Heart left ventricle (tissue), 16 donors: Measurements from ENCODE around the gene TTBK1. TPM values are rescaled to one million over a fixed set of nuclear protein-coding genes. Genes with fewer than 3 reads are reported as not detected.

Experiments
- ATAC-seq, 4 donors: fragments of 200-7000 bp; cut with Tn5 transposase; one replicate each; pipeline ENCODE4 v1.9.1; 2020 to 2022; ENCODE audit warnings: moderate library complexity in 4 of 4, mild to moderate bottlenecking in 3 of 4, moderate number of reproducible peaks in 1 of 4
- DNase-seq, 5 donors: peaks; one replicate each; pipeline ENCODE4 v3.0.0-alpha.2; 2020
- H3K27ac ChIP-seq, 12 donors: fragments of 200-600 bp; sonication (generic) in 4 of 12; one replicate each; pipeline versions ENCODE4 v1.5.0 to v1.8.0; 2016 to 2022; ENCODE audit warnings: mild to moderate bottlenecking in 2 of 12
- H3K27me3 ChIP-seq, 9 donors: fragments of 200-600 bp; sonication (generic) in 2 of 9; one replicate each; pipeline versions ENCODE4 v1.5.1 to v1.8.0; 2016 to 2022; ENCODE audit warnings: mild to moderate bottlenecking in 3 of 9
- H3K36me3 ChIP-seq, 9 donors: fragments of 200-600 bp; sonication (generic) in 2 of 9; one replicate each; pipeline versions ENCODE4 v1.5.0 to v1.8.0; 2018 to 2022; ENCODE audit warnings: mild to moderate bottlenecking in 2 of 9
- H3K4me1 ChIP-seq, 12 donors: fragments of 200-600 bp; sonication (generic) in 4 of 12; one replicate each; pipeline versions ENCODE4 v1.5.0 to v1.8.0; 2016 to 2022; ENCODE audit warnings: mild to moderate bottlenecking in 3 of 12
- H3K4me3 ChIP-seq, 12 donors: fragments of 200-600 bp; sonication (generic) in 4 of 12; one replicate each; pipeline versions ENCODE4 v1.5.0 to v1.8.0; 2017 to 2022; ENCODE audit warnings: mild to moderate bottlenecking in 9 of 12, moderate library complexity in 4 of 12
- H3K9me3 ChIP-seq, 12 donors: fragments of 200-600 bp; sonication (generic) in 4 of 12; one replicate each; pipeline versions ENCODE4 v1.5.0 to v1.8.0; 2016 to 2022; ENCODE audit warnings: mild to moderate bottlenecking in 1 of 12
- POLR2A ChIP-seq, 2 donors: fragments of 450-650 bp; IDR thresholded peaks; one replicate each; pipeline ENCODE4 v1.6.1; 2017; ENCODE audit warnings: antibody characterized with exemption in 2 of 2, mild to moderate bottlenecking in 2 of 2, moderate library complexity in 2 of 2
- WGBS, 4 donors: extraction: QIAGEN DNeasy Blood & Tissue Kit in 2 of 4; methylation state at CpG; one replicate each; pipeline versions ENCODE4 v1.1.5 to v1.1.7; 2013 to 2018; 5-methylcytosine and 5-hydroxymethylcytosine counted together
- intact Hi-C, 10 donors: fragments of 100-400 bp; cut with DNase I; formaldehyde crosslinking; loops; one replicate each; pipeline versions ENCODE4 v1.11.1 to v1.14.2; 2022
- polyA plus RNA-seq, 2 donors: library from polyadenylated mRNA; stranded (reverse); fragments of 200-250 nt; gene quantifications; one replicate each; pipeline ENCODE4 v1.2.3, GENCODE V29; 2013
- total RNA-seq, 9 donors: library from RNA; depleted of rRNA in 2 of 9; stranded (reverse); fragments of >200 nt in 2 of 9; fragmentation: NEBNext Ultra II Directional in 3 of 9; extraction: Animal tissue kit (Norgen Biotek cat#: 25700) in 3 of 9; gene quantifications; one replicate each; pipeline versions ENCODE4 v1.1.0 to v1.2.4, GENCODE V29; 2016 to 2023
- TF ChIP-seq, protein P1 (sequence below), 12 donors: fragments of 200-600 bp; sonication (generic) in 4 of 12; IDR thresholded peaks; one replicate each; pipeline versions ENCODE4 v1.5.0 to v1.8.0; 2018 to 2022; ENCODE audit warnings: antibody characterized with exemption in 12 of 12, mild to moderate bottlenecking in 5 of 12
- donor health status: ischemic (EF 13 %, LVEDD 7.1; RV severe dilation, severe dysfunction).
- donor health status: healthy with polysubstance abuse.
- donor health status: DM: no; HTN: yes; CAD: no.
- donor health status: DM: no; HTN: no; CAD: no.
- donor health status: ischemic (EF 25% LVEDD 6.9; RV normal size, moderate dysfunction).
- donor health status: ischemic (EF 25% LVEDD 5.7; RV mildly dilated, moderate dysfunction).
- donor health status: healthy.
- donor health status: DM: yes; HTN: yes; CAD: no.
- donor health status: ischemic (EF 35%, LVEDD 5.7; RV mildly dilated, moderate dysfunction).
- donor health status: nonischemic (EF 11% LVEDD 7.7; RV severe dilation, severe dysfunction).
- donor health status: DM: yes; HTN: yes; CAD: no.
- donor health status: PGD.
- donor health status: ischemic (EF 29% LVEDD 5.4; RV normal size, mild dysfunction).
- donor health status: nonischemic (EF 23%, LVEDD 6.1; RV moderate dilation, normal function).

The TTBK1 gene
- total and polyA plus RNA-seq, 11 donors: 0.04 to 0.52 (median 0.27) TPM

DNA sequence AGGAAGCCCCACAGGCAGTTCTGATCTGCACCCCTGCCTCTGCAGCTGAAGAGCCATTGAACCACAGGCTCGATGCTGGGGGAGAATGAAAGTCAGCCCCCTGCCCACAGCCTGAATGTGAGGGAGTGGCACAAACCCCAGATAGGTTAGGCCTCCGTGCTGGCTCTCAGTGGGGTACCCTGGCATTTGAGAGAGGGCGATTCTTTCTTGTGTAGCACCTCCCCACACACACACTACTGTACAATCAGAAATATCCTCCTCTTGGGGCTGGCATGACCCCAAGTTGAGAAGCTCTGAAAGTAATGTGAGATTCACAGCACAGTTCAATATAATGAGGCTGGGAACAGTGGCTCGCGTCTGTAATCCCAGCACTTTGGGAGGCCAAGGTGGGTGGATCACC, 17.9 kb downstream of the TTBK1 start:
- no peak overlapping the region for H3K27ac ChIP-seq
- DNase-seq (peak in 1 of 5 donors; percentile 25), ATAC-seq (no peak)
- no peaks in the 10 kb centered on the region for H3K36me3 ChIP-seq
- intact Hi-C loops: loop anchor here in 9 of 10 donors (5.0 to 10.0 kb wide), 4 partner anchors 71 to 246 kb away; no protein-coding TSS in a partner anchor
- H3K4me3 ChIP-seq: no peak overlapping the region
- H3K4me1 ChIP-seq: peaks cover 0 to 10% (median 0%) of the 10 kb centered on the region in 12 donors
- WGBS, 4 donors: 68 to 81% (median 75%) methylated on average over 5 of the region's 5 CpGs
- TF ChIP-seq, protein P1, sequence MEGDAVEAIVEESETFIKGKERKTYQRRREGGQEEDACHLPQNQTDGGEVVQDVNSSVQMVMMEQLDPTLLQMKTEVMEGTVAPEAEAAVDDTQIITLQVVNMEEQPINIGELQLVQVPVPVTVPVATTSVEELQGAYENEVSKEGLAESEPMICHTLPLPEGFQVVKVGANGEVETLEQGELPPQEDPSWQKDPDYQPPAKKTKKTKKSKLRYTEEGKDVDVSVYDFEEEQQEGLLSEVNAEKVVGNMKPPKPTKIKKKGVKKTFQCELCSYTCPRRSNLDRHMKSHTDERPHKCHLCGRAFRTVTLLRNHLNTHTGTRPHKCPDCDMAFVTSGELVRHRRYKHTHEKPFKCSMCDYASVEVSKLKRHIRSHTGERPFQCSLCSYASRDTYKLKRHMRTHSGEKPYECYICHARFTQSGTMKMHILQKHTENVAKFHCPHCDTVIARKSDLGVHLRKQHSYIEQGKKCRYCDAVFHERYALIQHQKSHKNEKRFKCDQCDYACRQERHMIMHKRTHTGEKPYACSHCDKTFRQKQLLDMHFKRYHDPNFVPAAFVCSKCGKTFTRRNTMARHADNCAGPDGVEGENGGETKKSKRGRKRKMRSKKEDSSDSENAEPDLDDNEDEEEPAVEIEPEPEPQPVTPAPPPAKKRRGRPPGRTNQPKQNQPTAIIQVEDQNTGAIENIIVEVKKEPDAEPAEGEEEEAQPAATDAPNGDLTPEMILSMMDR (IDR thresholded peaks at IDR 0.05): no peak
- no peak for TF ChIP-seq POLR2A (IDR thresholded peaks at IDR 0.05)
- H3K27me3 ChIP-seq: no peaks in the 10 kb centered on the region
- no peaks in the 10 kb centered on the region for H3K9me3 ChIP-seq

DNA sequence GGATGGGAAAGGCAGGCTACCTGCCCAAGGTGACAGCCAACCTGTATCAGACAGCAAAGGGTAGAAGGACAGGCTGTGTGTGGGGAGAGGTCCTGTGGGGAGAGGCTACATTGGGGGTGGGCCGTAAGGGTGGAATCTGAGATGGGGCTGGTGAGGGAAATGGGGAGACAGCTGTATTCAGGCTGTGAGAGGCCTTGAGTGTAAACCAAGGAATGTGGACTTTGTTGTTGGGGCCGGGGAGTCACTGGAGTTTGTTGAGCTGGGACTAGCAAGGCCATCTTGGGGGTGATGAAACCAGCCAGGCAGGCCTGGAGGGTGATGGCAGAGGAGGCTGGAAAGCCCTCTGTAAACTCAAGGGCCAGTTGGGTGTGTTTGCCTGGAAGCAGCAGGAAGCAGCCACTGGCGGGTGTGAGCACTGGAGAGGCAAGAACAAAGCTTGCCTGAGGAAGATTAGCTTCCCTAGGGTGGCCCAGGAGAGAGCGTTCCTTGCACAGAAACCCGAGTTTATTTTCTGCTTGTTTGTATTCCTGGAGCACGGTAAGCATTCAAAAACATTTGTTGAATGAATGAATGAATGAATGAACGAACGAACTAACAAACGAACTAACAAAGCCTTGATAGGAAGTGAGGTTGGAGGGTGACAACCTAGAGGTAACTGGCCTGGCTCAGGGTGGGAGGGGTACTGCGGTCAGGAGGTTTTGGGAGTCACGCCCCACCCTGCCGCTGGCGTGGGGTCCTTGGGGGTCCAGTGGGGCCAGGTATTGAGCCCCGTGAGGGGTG, 18.9 kb downstream of the TTBK1 start:
- DNase-seq: peak in 1 of 5 donors; percentile 26

DNA sequence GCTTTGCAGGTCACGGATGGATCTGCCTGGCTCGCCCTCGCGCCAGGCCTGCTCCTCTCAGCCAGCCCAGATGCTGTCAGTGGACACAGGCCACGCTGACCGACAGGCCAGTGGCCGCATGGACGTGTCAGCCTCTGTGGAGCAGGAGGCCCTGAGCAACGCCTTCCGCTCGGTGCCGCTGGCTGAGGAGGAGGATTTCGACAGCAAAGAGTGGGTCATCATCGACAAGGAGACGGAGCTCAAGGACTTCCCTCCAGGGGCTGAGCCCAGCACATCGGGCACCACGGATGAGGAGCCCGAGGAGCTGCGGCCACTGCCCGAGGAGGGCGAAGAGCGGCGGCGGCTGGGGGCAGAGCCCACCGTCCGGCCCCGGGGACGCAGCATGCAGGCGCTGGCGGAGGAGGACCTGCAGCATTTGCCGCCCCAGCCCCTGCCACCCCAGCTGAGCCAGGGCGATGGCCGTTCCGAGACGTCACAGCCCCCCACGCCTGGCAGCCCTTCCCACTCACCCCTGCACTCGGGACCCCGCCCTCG, 19.6 kb downstream of the TTBK1 start:
- no peak for ATAC-seq
- intact Hi-C loops: loop anchor here (1.0 to 10.0 kb wide), 7 partner anchors 69 to 244 kb away; no protein-coding TSS in a partner anchor
- no peak overlapping the region for H3K27ac ChIP-seq
- 83 to 94% (median 89%) methylated on average over 13 to 39 of the region's 39 CpGs for WGBS, 4 donors
- no peaks in the 10 kb centered on the region for H3K36me3 ChIP-seq
- peaks cover 0 to 18% (median 4%) of the 10 kb centered on the region in 12 donors for H3K4me1 ChIP-seq
- peak in 1 of 5 donors; percentile 51 for DNase-seq
- no peaks in the 10 kb centered on the region for H3K9me3 ChIP-seq
- H3K4me3 ChIP-seq: no peak overlapping the region
- TF ChIP-seq, protein P1 (IDR thresholded peaks at IDR 0.05): no peak
- no peak for TF ChIP-seq POLR2A (IDR thresholded peaks at IDR 0.05)
- no peaks in the 10 kb centered on the region for H3K27me3 ChIP-seq

More for the DNA sequence above, 18.9 kb downstream of the TTBK1 start:
- Histone ChIP-seq H3K4me1 (peaks cover 0 to 12% (median 0%) of the 10 kb centered on the region in 12 donors), H3K4me3 (no peak overlapping the region), H3K27ac (no peak overlapping the region), H3K36me3 (no peaks in the 10 kb centered on the region), H3K27me3 (no peaks in the 10 kb centered on the region), H3K9me3 (no peaks in the 10 kb centered on the region)
- ATAC-seq: peak in 1 of 4 donors; percentile 31
- intact Hi-C loops: loop anchor here (2.0 to 10.0 kb wide), 6 partner anchors 70 to 245 kb away; no protein-coding TSS in a partner anchor
- TF ChIP-seq, protein P1 (IDR thresholded peaks at IDR 0.05): no peak
- TF ChIP-seq POLR2A (IDR thresholded peaks at IDR 0.05): no peak
- 79 to 91% (median 83%) methylated on average over 14 of the region's 14 CpGs for WGBS, 4 donors
